Measurements from ENCODE around the gene TLE5. TPM values are rescaled to one million over a fixed set of nuclear protein-coding genes. Genes with fewer than 3 reads are reported as not detected.
A peak's percentile ranks its signal among the peaks of the same experiment; 100 is the strongest.

Gene TLE5
- total and polyA plus RNA-seq, 2 of the 4 experiments (the other 2 are of a cell fraction): 119 to 407 TPM

DNA sequence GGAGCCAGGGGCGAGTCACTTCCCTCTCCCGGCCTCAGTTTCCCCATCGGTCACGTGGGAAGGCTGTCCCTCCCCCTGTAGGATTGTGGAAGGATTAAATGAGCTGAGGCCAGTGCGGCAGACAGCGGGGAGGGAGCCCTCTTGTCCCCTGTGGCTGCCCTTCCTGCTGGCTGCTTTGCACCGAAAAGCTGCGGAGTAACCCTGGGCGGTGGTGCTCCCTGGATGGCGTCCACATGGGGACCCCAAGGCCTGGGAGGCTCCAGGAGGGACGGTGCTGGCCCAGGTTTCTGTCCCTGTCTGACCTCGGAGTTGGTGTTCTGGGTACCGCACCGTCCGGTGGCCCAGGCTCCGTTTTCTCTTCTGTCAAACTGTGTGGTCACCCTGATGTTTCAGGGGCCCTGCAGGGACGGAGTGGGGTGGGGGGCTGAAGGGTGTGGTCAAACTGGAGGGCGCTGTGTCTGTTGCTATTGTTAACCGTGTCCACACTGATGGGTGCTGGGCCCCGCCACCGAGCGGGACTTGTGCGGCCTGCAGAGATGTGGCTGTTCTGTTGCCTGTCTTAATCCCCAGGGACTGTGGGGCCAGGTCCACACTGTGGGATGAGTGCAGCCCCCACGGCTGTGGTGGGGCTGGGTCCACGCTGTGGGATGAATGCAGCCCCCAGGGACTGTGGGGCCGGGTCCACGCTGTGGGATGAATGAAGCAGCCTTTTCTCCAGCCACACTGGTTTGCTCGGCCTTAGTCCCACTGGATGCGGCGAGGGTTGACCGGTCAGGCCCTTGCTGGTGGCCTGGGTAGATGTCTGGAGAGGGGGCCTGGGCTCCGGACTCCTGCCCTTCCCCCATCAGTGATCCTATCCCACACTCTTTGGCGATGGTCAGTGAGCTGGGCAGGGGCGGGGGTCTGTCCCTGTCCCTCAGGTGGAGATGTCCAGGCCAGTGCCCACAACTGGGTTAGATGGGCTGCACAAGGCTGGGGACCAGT is 38.7 kb upstream of the TLE5 start:
- Histone ChIP-seq H3K4me1 (ENCODE audit: control insufficient read depth, insufficient read depth, low read length) (peaks cover 21% of the 10 kb centered on the region), H2BK120ac (ENCODE audit: low read depth, low read length) (no peak overlapping the region), H3K23ac (ENCODE audit: low read depth, low read length) (no peak overlapping the region), H3K14ac (replicated peaks; ENCODE audit: low read depth, low read length) (no peak overlapping the region), H2AK9ac (replicated peaks; ENCODE audit: low read depth, low read length, poor library complexity) (peak overlapping the region; percentile 28), H4K8ac (ENCODE audit: low read depth in 2 of 2, low read length in 2 of 2) (no peak overlapping the region), H4K91ac (ENCODE audit: insufficient read depth, low read depth, low read length) (no peak overlapping the region), H3K9me3 (ENCODE audit: control insufficient read depth, insufficient read depth, low read length) (no peaks in the 10 kb centered on the region), H3K4me3 (ENCODE audit: insufficient read depth, low read depth, low read length) (no peak overlapping the region), H3K79me1 (ENCODE audit: low read depth in 1 of 2, low read length in 2 of 2) (peaks cover 4 to 85% of the 10 kb centered on the region in 2 experiments; a peak in 3 of 4 replicates), H4K20me1 (ENCODE audit: insufficient read depth, low read length) (peaks cover 97% of the 10 kb centered on the region), H3K27me3 (ENCODE audit: control insufficient read depth, insufficient read depth, low read length) (no peaks in the 10 kb centered on the region), H2BK5ac (ENCODE audit: low read depth, low read length, poor library complexity, severe bottlenecking) (no peak overlapping the region), H3K9me1 (ENCODE audit: insufficient read depth, low read length) (peaks cover 12% of the 10 kb centered on the region; the same call in 1 of the 2 replicates), H2BK15ac (ENCODE audit: low read depth, low read length) (no peak overlapping the region), H2AK5ac (ENCODE audit: low read depth, low read length) (no peak overlapping the region), H3K4me2 (ENCODE audit: low read depth, low read length) (no peak overlapping the region), H3K9ac (ENCODE audit: low read depth, low read length) (no peak overlapping the region), H3K4ac (ENCODE audit: low read depth, low read length) (no peak overlapping the region), H3K36me3 (ENCODE audit: control insufficient read depth, insufficient read depth, low read length) (no peaks in the 10 kb centered on the region), H3K56ac (ENCODE audit: extremely low read depth, insufficient read depth, low read length) (no peak overlapping the region), H3K27ac (ENCODE audit: insufficient read depth, low read length) (no peak overlapping the region), H3K18ac (ENCODE audit: low read depth, low read length) (no peak overlapping the region), H2AFZ (replicated peaks; ENCODE audit: low read length, poor library complexity) (no peak overlapping the region), H4K5ac (ENCODE audit: low read depth, low read length) (no peak overlapping the region), H2BK20ac (ENCODE audit: low read depth, low read length) (no peak overlapping the region)
- TF ChIP-seq BHLHE40 (IDR thresholded peaks at IDR 0.05; ENCODE audit: low read depth, low read length): no peak
- no peak for TF ChIP-seq POLR2A (IDR thresholded peaks at IDR 0.05; ENCODE audit: low read depth, low read length)
- no peak for TF ChIP-seq MAFK (IDR thresholded peaks at IDR 0.05; ENCODE audit: low read depth, low read length)
- TF ChIP-seq RCOR1 (IDR thresholded peaks at IDR 0.05; ENCODE audit: insufficient replicate concordance, low read length): no peak
- no peak for TF ChIP-seq MXI1 (IDR thresholded peaks at IDR 0.05; ENCODE audit: borderline replicate concordance, low read depth, low read length)
- TF ChIP-seq SMC3 (IDR thresholded peaks at IDR 0.05; ENCODE audit: low read depth, low read length): no peak
- TF ChIP-seq CHD1 (IDR thresholded peaks at IDR 0.05; ENCODE audit: low read depth, low read length): no peak
- TF ChIP-seq RFX5 (IDR thresholded peaks at IDR 0.05; ENCODE audit: low read depth, low read length): no peak
- ATAC-seq (ENCODE audit: low read depth) (no peak), DNase-seq (no peak)
- 83% methylated on average over 11 of the region's 34 CpGs; no CpG with 5 or more reads in 1 of the 2 experiments for WGBS, 2 experiments (ENCODE audit: extremely low coverage in 2 of 2, insufficient read length in 1 of 2)
- intact Hi-C loops (cut with micrococcal nuclease): no loop called here
- in situ Hi-C loops (cut with MboI; ENCODE audit: low sequenced_read_pairs): loop anchor here (5.0 kb wide), 1 partner anchor 149 kb away; no protein-coding TSS in a partner anchor
- dilution Hi-C loops (cut with HindIII; ENCODE audit: low sequenced_read_pairs, unreplicated experiment): no loop called here
- BruUV-seq (replicated peaks): no TSS peak
- ChIA-PET CTCF (no interaction called here), POLR2A (ENCODE audit: unreplicated experiment) (no interaction called here)

Data from IMR-90 (cell line).